ENCODE data around the gene SLC2A4RG.
A peak's percentile ranks its signal among the peaks of the same experiment; 100 is the strongest.

Gene SLC2A4RG

GRCh38 chr20:63741354-63741675 is 1.7 kb downstream of the SLC2A4RG start:
- Histone ChIP-seq H3K4me1 (ENCODE audit: control insufficient read depth in 2 of 2, insufficient read depth in 2 of 2, low read length in 2 of 2) (peaks cover 29 to 31% of the 10 kb centered on the region in 2 donors), H3K27ac (ENCODE audit: low read depth in 2 of 2, low read length in 2 of 2) (peak overlapping the region in 1 of 2 donors; percentile 89), H3K4me3 (ENCODE audit: low read length in 2 of 2) (peak overlapping the region in 1 of 2 donors; percentile 69), H3K36me3 (ENCODE audit: control insufficient read depth in 2 of 2, insufficient read depth in 2 of 2, low read length in 2 of 2) (no peaks in the 10 kb centered on the region), H3K27me3 (ENCODE audit: control insufficient read depth in 2 of 2, insufficient read depth in 2 of 2, low read length in 2 of 2) (no peaks in the 10 kb centered on the region), H3K9ac (ENCODE audit: low read depth in 1 of 2, low read length in 2 of 2) (peak overlapping the region in 1 of 2 donors; percentile 78), H3K9me3 (ENCODE audit: control insufficient read depth in 2 of 2, low read length in 2 of 2) (no peaks in the 10 kb centered on the region)

GRCh38 chr20:63741676-63742380 is 2.3 kb downstream of the SLC2A4RG start:
- Histone ChIP-seq H3K27me3 (ENCODE audit: control insufficient read depth in 2 of 2, insufficient read depth in 2 of 2, low read length in 2 of 2) (no peaks in the 10 kb centered on the region), H3K36me3 (ENCODE audit: control insufficient read depth in 2 of 2, insufficient read depth in 2 of 2, low read length in 2 of 2) (no peaks in the 10 kb centered on the region), H3K27ac (ENCODE audit: low read depth in 2 of 2, low read length in 2 of 2) (no peak overlapping the region), H3K9ac (ENCODE audit: low read depth in 1 of 2, low read length in 2 of 2) (peak overlapping the region in 1 of 2 donors; percentile 78), H3K4me3 (ENCODE audit: low read length in 2 of 2) (no peak overlapping the region), H3K4me1 (ENCODE audit: control insufficient read depth in 2 of 2, insufficient read depth in 2 of 2, low read length in 2 of 2) (peaks cover 24 to 26% of the 10 kb centered on the region in 2 donors), H3K9me3 (ENCODE audit: control insufficient read depth in 2 of 2, low read length in 2 of 2) (no peaks in the 10 kb centered on the region)

GRCh38 chr20:63742381-63743024 is 2.9 kb downstream of the SLC2A4RG start:
- Histone ChIP-seq H3K27ac (ENCODE audit: low read depth in 2 of 2, low read length in 2 of 2) (no peak overlapping the region), H3K27me3 (ENCODE audit: control insufficient read depth in 2 of 2, insufficient read depth in 2 of 2, low read length in 2 of 2) (no peaks in the 10 kb centered on the region), H3K36me3 (ENCODE audit: control insufficient read depth in 2 of 2, insufficient read depth in 2 of 2, low read length in 2 of 2) (no peaks in the 10 kb centered on the region), H3K9me3 (ENCODE audit: control insufficient read depth in 2 of 2, low read length in 2 of 2) (no peaks in the 10 kb centered on the region), H3K9ac (ENCODE audit: low read depth in 1 of 2, low read length in 2 of 2) (no peak overlapping the region), H3K4me1 (ENCODE audit: control insufficient read depth in 2 of 2, insufficient read depth in 2 of 2, low read length in 2 of 2) (peaks cover 18 to 20% of the 10 kb centered on the region in 2 donors), H3K4me3 (ENCODE audit: low read length in 2 of 2) (no peak overlapping the region)

GRCh38 chr20:63743210-63743970 is 3.8 kb downstream of the SLC2A4RG start:
- Histone ChIP-seq H3K36me3 (ENCODE audit: control insufficient read depth in 2 of 2, insufficient read depth in 2 of 2, low read length in 2 of 2) (no peaks in the 10 kb centered on the region), H3K27ac (ENCODE audit: low read depth in 2 of 2, low read length in 2 of 2) (no peak overlapping the region), H3K4me1 (ENCODE audit: control insufficient read depth in 2 of 2, insufficient read depth in 2 of 2, low read length in 2 of 2) (peaks cover 14 to 16% of the 10 kb centered on the region in 2 donors)

GRCh38 chr20:63744158-63744557 is 4.6 kb downstream of the SLC2A4RG start:
- H3K36me3 ChIP-seq (ENCODE audit: control insufficient read depth in 2 of 2, insufficient read depth in 2 of 2, low read length in 2 of 2) = no peaks in the 10 kb centered on the region
- no peak overlapping the region for H3K4me3 ChIP-seq (ENCODE audit: low read length in 2 of 2)
- H3K9me3 ChIP-seq (ENCODE audit: control insufficient read depth in 2 of 2, low read length in 2 of 2) = no peaks in the 10 kb centered on the region
- H3K4me1 ChIP-seq (ENCODE audit: control insufficient read depth in 2 of 2, insufficient read depth in 2 of 2, low read length in 2 of 2) = peaks cover 8 to 12% of the 10 kb centered on the region in 2 donors
- no peaks in the 10 kb centered on the region for H3K27me3 ChIP-seq (ENCODE audit: control insufficient read depth in 2 of 2, insufficient read depth in 2 of 2, low read length in 2 of 2)
- no peak overlapping the region for H3K27ac ChIP-seq (ENCODE audit: low read depth in 2 of 2, low read length in 2 of 2)
- H3K9ac ChIP-seq (ENCODE audit: low read depth in 1 of 2, low read length in 2 of 2) = no peak overlapping the region

More at GRCh38 chr20:63743210-63743970, 3.8 kb downstream of the SLC2A4RG start:
- H3K9me3 ChIP-seq (ENCODE audit: control insufficient read depth in 2 of 2, low read length in 2 of 2) = no peaks in the 10 kb centered on the region
- no peak overlapping the region for H3K4me3 ChIP-seq (ENCODE audit: low read length in 2 of 2)
- no peak overlapping the region for H3K9ac ChIP-seq (ENCODE audit: low read depth in 1 of 2, low read length in 2 of 2)
- H3K27me3 ChIP-seq (ENCODE audit: control insufficient read depth in 2 of 2, insufficient read depth in 2 of 2, low read length in 2 of 2) = no peaks in the 10 kb centered on the region

GRCh38 chr20:63744574-63745423 is 5.2 kb downstream of the SLC2A4RG start:
- Histone ChIP-seq H3K9ac (ENCODE audit: low read depth in 1 of 2, low read length in 2 of 2) (no peak overlapping the region), H3K27ac (ENCODE audit: low read depth in 2 of 2, low read length in 2 of 2) (no peak overlapping the region), H3K4me1 (ENCODE audit: control insufficient read depth in 2 of 2, insufficient read depth in 2 of 2, low read length in 2 of 2) (peaks cover 8 to 12% of the 10 kb centered on the region in 2 donors), H3K4me3 (ENCODE audit: low read length in 2 of 2) (no peak overlapping the region), H3K9me3 (ENCODE audit: control insufficient read depth in 2 of 2, low read length in 2 of 2) (no peaks in the 10 kb centered on the region), H3K36me3 (ENCODE audit: control insufficient read depth in 2 of 2, insufficient read depth in 2 of 2, low read length in 2 of 2) (no peaks in the 10 kb centered on the region), H3K27me3 (ENCODE audit: control insufficient read depth in 2 of 2, insufficient read depth in 2 of 2, low read length in 2 of 2) (no peaks in the 10 kb centered on the region)

GRCh38 chr20:63745424-63745805 is 5.8 kb downstream of the SLC2A4RG start:
- no peak overlapping the region for H3K4me3 ChIP-seq (ENCODE audit: low read length in 2 of 2)

GRCh38 chr20:63745961-63746731 is 6.6 kb downstream of the SLC2A4RG start:
- H3K4me3 ChIP-seq (ENCODE audit: low read length in 2 of 2) = no peak overlapping the region
- H3K4me1 ChIP-seq (ENCODE audit: control insufficient read depth in 2 of 2, insufficient read depth in 2 of 2, low read length in 2 of 2) = peaks cover 4% of the 10 kb centered on the region in 2 donors
- H3K36me3 ChIP-seq (ENCODE audit: control insufficient read depth in 2 of 2, insufficient read depth in 2 of 2, low read length in 2 of 2) = no peaks in the 10 kb centered on the region
- H3K9me3 ChIP-seq (ENCODE audit: control insufficient read depth in 2 of 2, low read length in 2 of 2) = no peaks in the 10 kb centered on the region
- no peaks in the 10 kb centered on the region for H3K27me3 ChIP-seq (ENCODE audit: control insufficient read depth in 2 of 2, insufficient read depth in 2 of 2, low read length in 2 of 2)
- no peak overlapping the region for H3K27ac ChIP-seq (ENCODE audit: low read depth in 2 of 2, low read length in 2 of 2)
- H3K9ac ChIP-seq (ENCODE audit: low read depth in 1 of 2, low read length in 2 of 2) = no peak overlapping the region

More at GRCh38 chr20:63745424-63745805, 5.8 kb downstream of the SLC2A4RG start:
- Histone ChIP-seq H3K27me3 (ENCODE audit: control insufficient read depth in 2 of 2, insufficient read depth in 2 of 2, low read length in 2 of 2) (no peaks in the 10 kb centered on the region), H3K9me3 (ENCODE audit: control insufficient read depth in 2 of 2, low read length in 2 of 2) (no peaks in the 10 kb centered on the region), H3K36me3 (ENCODE audit: control insufficient read depth in 2 of 2, insufficient read depth in 2 of 2, low read length in 2 of 2) (no peaks in the 10 kb centered on the region), H3K27ac (ENCODE audit: low read depth in 2 of 2, low read length in 2 of 2) (no peak overlapping the region), H3K4me1 (ENCODE audit: control insufficient read depth in 2 of 2, insufficient read depth in 2 of 2, low read length in 2 of 2) (peaks cover 8 to 11% of the 10 kb centered on the region in 2 donors), H3K9ac (ENCODE audit: low read depth in 1 of 2, low read length in 2 of 2) (no peak overlapping the region)

- Histone ChIP-seq H3K4me1 (ENCODE audit: control insufficient read depth in 2 of 2, insufficient read depth in 2 of 2, low read length in 2 of 2) (no peaks in the 10 kb centered on the region), H3K27me3 (ENCODE audit: control insufficient read depth in 2 of 2, insufficient read depth in 2 of 2, low read length in 2 of 2) (no peaks in the 10 kb centered on the region), H3K4me3 (ENCODE audit: low read length in 2 of 2) (no peak overlapping the region), H3K36me3 (ENCODE audit: control insufficient read depth in 2 of 2, insufficient read depth in 2 of 2, low read length in 2 of 2) (no peaks in the 10 kb centered on the region), H3K9me3 (ENCODE audit: control insufficient read depth in 2 of 2, low read length in 2 of 2) (no peaks in the 10 kb centered on the region), H3K9ac (ENCODE audit: low read depth in 1 of 2, low read length in 2 of 2) (no peak overlapping the region), H3K27ac (ENCODE audit: low read depth in 2 of 2, low read length in 2 of 2) (no peak overlapping the region)
Measured at GRCh38 chr20:63746751-63747315, 7.3 kb downstream of the SLC2A4RG start.
